ENCODE results near the gene ATP6V0D1.

The ATP6V0D1 gene

GRCh38 chr16:67441907-67442306 is 39.0 kb downstream of the ATP6V0D1 start:
- Histone ChIP-seq H3K27me3 (replicated peaks; ENCODE audit: control insufficient read depth, insufficient read depth, low read length) (no peaks in the 10 kb centered on the region), H3K4me1 (ENCODE audit: control insufficient read depth, insufficient read depth, low read length) (peaks cover 50% of the 10 kb centered on the region), H3K4me3 (ENCODE audit: low read length) (no peak overlapping the region), H3K36me3 (ENCODE audit: control insufficient read depth, insufficient read depth, low read length, severe bottlenecking) (peaks cover 44% of the 10 kb centered on the region), H3K9ac (ENCODE audit: low read length) (no peak overlapping the region), H3K9me3 (ENCODE audit: control insufficient read depth, low read length) (no peaks in the 10 kb centered on the region)
- peak; percentile 36 for DNase-seq (ENCODE audit: low read depth)

DNA sequence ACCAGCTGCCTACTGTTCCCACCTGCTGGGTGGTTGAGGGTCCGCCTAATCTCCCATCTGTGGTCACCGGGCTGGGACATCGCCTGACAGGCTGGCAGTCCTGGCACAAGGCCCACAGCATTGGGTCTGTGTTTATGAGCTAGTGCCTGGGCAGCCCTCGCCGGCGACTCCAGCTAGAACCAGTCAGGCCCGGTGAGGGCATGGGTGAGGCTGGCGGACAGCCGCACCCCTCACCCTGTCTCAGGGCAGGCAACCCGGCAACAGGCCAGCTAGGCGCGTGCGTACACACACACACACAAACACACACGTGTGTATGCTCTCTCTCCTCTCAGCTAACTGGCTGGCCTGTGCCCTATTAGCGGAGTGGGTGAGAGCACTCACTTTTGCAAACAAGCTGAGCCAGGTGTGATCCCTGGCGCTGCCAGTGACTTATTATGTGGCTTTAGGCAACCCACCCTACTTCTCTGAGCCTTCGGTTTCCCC is 39.6 kb downstream of the ATP6V0D1 start:
- Histone ChIP-seq H3K9ac (ENCODE audit: low read length) (no peak overlapping the region), H3K4me1 (ENCODE audit: control insufficient read depth, insufficient read depth, low read length) (peaks cover 44% of the 10 kb centered on the region), H3K27me3 (replicated peaks; ENCODE audit: control insufficient read depth, insufficient read depth, low read length) (no peaks in the 10 kb centered on the region), H3K4me3 (ENCODE audit: low read length) (no peak overlapping the region), H3K9me3 (ENCODE audit: control insufficient read depth, low read length) (no peaks in the 10 kb centered on the region), H3K36me3 (ENCODE audit: control insufficient read depth, insufficient read depth, low read length, severe bottlenecking) (peaks cover 49% of the 10 kb centered on the region)
- DNase-seq (ENCODE audit: low read depth), result no peak

DNA sequence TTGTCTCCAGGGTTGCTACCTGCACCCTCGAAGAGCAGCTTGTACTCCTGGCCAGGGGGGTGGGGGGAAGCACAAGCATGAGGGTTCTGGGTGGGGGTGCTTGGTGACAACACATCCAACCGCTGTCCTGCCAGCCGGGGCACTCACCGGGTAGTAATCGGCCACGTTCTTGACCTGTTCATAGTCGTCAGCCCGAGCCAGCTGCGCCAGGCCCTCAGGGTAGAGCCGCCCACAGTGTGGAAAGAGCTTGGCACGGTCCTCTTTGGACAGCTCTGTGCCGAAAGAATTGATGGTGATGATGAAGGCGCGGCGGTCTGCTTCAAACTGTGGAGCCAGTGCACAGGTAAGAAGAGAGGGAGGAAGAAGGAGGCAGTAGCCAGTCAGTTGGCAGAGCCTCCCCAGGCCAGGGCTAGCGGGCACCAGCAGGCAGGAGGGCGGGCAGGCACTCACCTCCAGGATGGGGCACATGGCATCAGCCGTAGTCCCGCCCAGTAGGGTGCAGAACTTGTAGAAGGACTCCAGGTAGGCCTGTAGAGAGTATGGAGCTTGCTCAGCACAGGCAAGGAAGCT is 42.0 kb downstream of the ATP6V0D1 start:
- Histone ChIP-seq H3K4me1 (ENCODE audit: control insufficient read depth, insufficient read depth, low read length) (peaks cover 20% of the 10 kb centered on the region), H3K36me3 (ENCODE audit: control insufficient read depth, insufficient read depth, low read length, severe bottlenecking) (peaks cover 53% of the 10 kb centered on the region), H3K9me3 (ENCODE audit: control insufficient read depth, low read length) (no peaks in the 10 kb centered on the region), H3K9ac (ENCODE audit: low read length) (no peak overlapping the region), H3K4me3 (ENCODE audit: low read length) (no peak overlapping the region), H3K27me3 (replicated peaks; ENCODE audit: control insufficient read depth, insufficient read depth, low read length) (no peaks in the 10 kb centered on the region)
- no peak for DNase-seq (ENCODE audit: low read depth)

- no peaks in the 10 kb centered on the region for H3K27me3 ChIP-seq (replicated peaks; ENCODE audit: control insufficient read depth, insufficient read depth, low read length)
- H3K9ac ChIP-seq (ENCODE audit: low read length), result no peak overlapping the region
- H3K4me3 ChIP-seq (ENCODE audit: low read length), result no peak overlapping the region
- no peaks in the 10 kb centered on the region for H3K9me3 ChIP-seq (ENCODE audit: control insufficient read depth, low read length)
- no peak for DNase-seq (ENCODE audit: low read depth)
- peaks cover 13% of the 10 kb centered on the region for H3K4me1 ChIP-seq (ENCODE audit: control insufficient read depth, insufficient read depth, low read length)
- peaks cover 53% of the 10 kb centered on the region for H3K36me3 ChIP-seq (ENCODE audit: control insufficient read depth, insufficient read depth, low read length, severe bottlenecking)
Observed at GRCh38 chr16:67438098-67438791, 42.7 kb downstream of the ATP6V0D1 start.

GRCh38 chr16:67437513-67437912 is 43.4 kb downstream of the ATP6V0D1 start:
- Histone ChIP-seq H3K36me3 (ENCODE audit: control insufficient read depth, insufficient read depth, low read length, severe bottlenecking) (peaks cover 49% of the 10 kb centered on the region), H3K4me3 (ENCODE audit: low read length) (no peak overlapping the region), H3K4me1 (ENCODE audit: control insufficient read depth, insufficient read depth, low read length) (peaks cover 6% of the 10 kb centered on the region), H3K9me3 (ENCODE audit: control insufficient read depth, low read length) (no peaks in the 10 kb centered on the region), H3K27me3 (replicated peaks; ENCODE audit: control insufficient read depth, insufficient read depth, low read length) (no peaks in the 10 kb centered on the region), H3K9ac (ENCODE audit: low read length) (no peak overlapping the region)
- DNase-seq (ENCODE audit: low read depth), result no peak

DNA sequence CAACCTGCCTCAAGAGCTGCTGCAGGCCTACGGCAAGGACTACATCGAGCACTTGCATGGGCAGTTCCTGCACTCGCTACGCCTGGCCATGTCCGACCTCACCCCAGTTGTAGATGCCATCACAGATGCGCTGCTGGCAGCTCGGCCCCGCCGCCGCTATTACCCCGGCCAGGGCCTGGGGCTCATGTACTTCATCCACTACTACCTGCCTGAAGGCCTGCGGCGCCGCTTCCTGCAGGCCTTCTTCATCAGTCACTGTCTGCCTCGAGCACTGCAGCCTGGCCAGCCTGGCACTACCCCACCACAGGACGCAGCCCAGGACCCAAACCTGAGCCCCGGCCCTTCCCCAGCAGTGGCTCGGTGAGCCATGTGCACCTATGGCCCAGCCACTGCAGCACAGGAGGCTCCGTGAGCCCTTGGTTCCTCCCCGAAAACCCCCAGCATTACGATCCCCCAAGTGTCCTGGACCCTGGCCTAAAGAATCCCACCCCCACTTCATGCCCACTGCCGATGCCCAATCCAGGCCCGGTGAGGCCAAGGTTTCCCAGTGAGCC is 44.2 kb downstream of the ATP6V0D1 start:
- Histone ChIP-seq H3K36me3 (ENCODE audit: control insufficient read depth, insufficient read depth, low read length, severe bottlenecking) (peaks cover 49% of the 10 kb centered on the region), H3K27me3 (replicated peaks; ENCODE audit: control insufficient read depth, insufficient read depth, low read length) (no peaks in the 10 kb centered on the region), H3K4me1 (ENCODE audit: control insufficient read depth, insufficient read depth, low read length) (peaks cover under 1% of the 10 kb centered on the region), H3K9ac (ENCODE audit: low read length) (no peak overlapping the region), H3K4me3 (ENCODE audit: low read length) (no peak overlapping the region), H3K9me3 (ENCODE audit: control insufficient read depth, low read length) (no peaks in the 10 kb centered on the region)
- no peak for DNase-seq (ENCODE audit: low read depth)

DNA sequence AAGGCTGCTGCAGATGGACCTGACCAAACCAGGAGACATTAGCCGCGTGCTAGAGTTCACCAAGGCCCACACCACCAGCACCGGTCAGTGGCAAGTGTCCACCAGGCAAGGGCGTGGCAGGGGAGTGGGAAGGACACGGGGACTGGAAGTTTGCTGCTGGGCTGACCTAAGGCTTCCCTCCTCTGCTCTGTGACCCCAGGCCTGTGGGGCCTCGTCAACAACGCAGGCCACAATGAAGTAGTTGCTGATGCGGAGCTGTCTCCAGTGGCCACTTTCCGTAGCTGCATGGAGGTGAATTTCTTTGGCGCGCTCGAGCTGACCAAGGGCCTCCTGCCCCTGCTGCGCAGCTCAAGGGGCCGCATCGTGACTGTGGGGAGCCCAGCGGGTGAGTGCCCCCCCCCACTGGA is 45.2 kb downstream of the ATP6V0D1 start:
- no peak overlapping the region for H3K9ac ChIP-seq (ENCODE audit: low read length)
- DNase-seq (ENCODE audit: low read depth), result no peak

DNA sequence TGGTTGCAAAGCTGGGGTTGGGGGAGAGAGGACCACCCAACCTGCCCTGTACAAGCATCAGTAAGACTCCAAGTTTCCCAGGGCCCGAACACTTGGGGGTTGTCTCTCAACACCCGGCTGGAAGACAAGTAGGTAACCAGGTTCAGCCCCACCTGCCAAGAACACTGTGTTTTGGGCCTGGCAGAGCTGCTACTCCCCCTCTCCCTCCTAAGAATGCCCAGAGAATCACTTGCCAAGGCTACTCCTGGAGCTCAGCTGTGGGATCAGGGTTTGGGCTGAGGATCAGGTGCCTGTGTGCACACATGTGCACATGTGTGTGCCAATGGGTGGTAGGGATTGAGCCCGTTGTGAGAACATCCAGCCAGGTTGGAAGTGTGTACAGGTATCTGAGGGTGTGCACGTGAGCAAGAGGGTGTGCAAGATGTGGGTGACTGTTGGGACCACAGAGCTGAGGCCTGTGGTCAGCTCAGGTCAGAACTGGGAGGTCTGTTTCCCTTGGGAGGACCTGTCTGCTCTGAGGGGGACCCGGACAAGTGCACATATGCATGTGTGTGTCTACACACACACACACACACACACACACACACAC is 47.7 kb downstream of the ATP6V0D1 start:
- Histone ChIP-seq H3K27me3 (replicated peaks; ENCODE audit: control insufficient read depth, insufficient read depth, low read length) (peaks cover 17% of the 10 kb centered on the region), H3K36me3 (ENCODE audit: control insufficient read depth, insufficient read depth, low read length, severe bottlenecking) (peaks cover 21% of the 10 kb centered on the region), H3K4me3 (ENCODE audit: low read length) (no peak overlapping the region), H3K9ac (ENCODE audit: low read length) (no peak overlapping the region), H3K4me1 (ENCODE audit: control insufficient read depth, insufficient read depth, low read length) (peaks cover 5% of the 10 kb centered on the region), H3K9me3 (ENCODE audit: control insufficient read depth, low read length) (no peaks in the 10 kb centered on the region)
- DNase-seq (ENCODE audit: low read depth), result no peak

More for the DNA sequence above, 45.2 kb downstream of the ATP6V0D1 start:
- no peaks in the 10 kb centered on the region for H3K9me3 ChIP-seq (ENCODE audit: control insufficient read depth, low read length)
- no peak overlapping the region for H3K4me3 ChIP-seq (ENCODE audit: low read length)
- H3K4me1 ChIP-seq (ENCODE audit: control insufficient read depth, insufficient read depth, low read length), result peaks cover 5% of the 10 kb centered on the region
- peaks cover 42% of the 10 kb centered on the region for H3K36me3 ChIP-seq (ENCODE audit: control insufficient read depth, insufficient read depth, low read length, severe bottlenecking)
- no peaks in the 10 kb centered on the region for H3K27me3 ChIP-seq (replicated peaks; ENCODE audit: control insufficient read depth, insufficient read depth, low read length)

DNA sequence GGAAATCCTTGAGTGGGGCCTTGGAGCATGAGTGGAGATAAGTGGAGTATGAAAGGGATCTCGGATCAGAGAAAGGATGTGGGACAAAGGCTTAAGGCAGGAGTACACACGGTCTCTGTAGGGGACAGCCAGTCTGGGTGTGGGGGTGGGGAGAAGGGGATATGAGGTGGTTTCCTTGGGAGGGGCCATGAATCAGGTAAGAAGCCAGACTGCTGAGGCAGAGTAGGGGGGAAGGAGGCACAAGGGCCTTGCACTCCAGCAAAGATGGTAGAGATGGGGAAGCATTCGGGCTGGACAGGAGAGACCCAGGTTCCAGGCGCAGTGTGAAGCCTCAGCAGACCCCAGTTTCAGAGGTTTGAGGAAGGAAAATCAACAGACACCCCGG is 48.5 kb downstream of the ATP6V0D1 start:
- no peak for DNase-seq (ENCODE audit: low read depth)
- peaks cover 9% of the 10 kb centered on the region for H3K4me1 ChIP-seq (ENCODE audit: control insufficient read depth, insufficient read depth, low read length)
- peaks cover 17% of the 10 kb centered on the region for H3K27me3 ChIP-seq (replicated peaks; ENCODE audit: control insufficient read depth, insufficient read depth, low read length)
- H3K9me3 ChIP-seq (ENCODE audit: control insufficient read depth, low read length), result no peaks in the 10 kb centered on the region
- H3K9ac ChIP-seq (ENCODE audit: low read length), result no peak overlapping the region
- H3K4me3 ChIP-seq (ENCODE audit: low read length), result no peak overlapping the region
- peaks cover 14% of the 10 kb centered on the region for H3K36me3 ChIP-seq (ENCODE audit: control insufficient read depth, insufficient read depth, low read length, severe bottlenecking)

DNA sequence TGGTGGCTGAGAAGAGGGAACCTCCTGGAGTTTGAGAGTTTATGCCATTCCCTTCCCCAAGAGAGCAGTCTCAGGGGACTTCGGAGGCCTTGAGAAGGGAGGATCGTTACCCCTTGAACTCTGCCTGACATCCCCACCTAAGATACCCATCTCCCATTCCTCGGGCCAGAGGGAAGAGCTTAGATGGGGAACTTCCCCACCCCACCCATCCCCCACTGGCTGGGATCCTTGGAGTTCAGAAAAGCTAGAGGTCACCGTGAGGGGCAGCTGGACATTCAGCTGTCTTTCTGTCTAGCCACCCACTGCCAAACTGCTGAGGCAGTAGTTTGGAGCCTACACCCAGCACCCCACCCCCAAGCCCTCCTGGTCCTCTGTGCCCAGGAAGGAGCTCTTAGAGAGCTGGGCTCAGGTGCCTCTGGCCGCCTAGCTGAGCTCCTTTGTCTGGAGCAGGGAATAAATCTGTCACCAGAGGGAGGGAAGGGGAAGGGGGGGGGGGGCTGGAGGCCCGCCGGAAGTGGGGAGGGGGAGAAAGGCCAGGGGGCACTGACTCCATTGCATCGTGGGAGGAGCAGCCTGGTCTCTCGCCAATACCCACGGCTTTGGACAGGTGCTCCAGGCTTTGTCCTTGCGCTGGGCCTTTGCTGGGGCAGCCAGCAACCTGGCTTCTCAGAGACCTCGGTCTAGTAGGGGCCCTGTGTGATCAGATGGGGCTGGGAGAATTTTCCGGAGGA is 49.0 kb downstream of the ATP6V0D1 start:
- peaks cover 17% of the 10 kb centered on the region for H3K27me3 ChIP-seq (replicated peaks; ENCODE audit: control insufficient read depth, insufficient read depth, low read length)
- DNase-seq (ENCODE audit: low read depth), result no peak
- H3K4me1 ChIP-seq (ENCODE audit: control insufficient read depth, insufficient read depth, low read length), result peaks cover 9% of the 10 kb centered on the region
- peaks cover 10% of the 10 kb centered on the region for H3K36me3 ChIP-seq (ENCODE audit: control insufficient read depth, insufficient read depth, low read length, severe bottlenecking)
- H3K9ac ChIP-seq (ENCODE audit: low read length), result no peak overlapping the region
- H3K4me3 ChIP-seq (ENCODE audit: low read length), result peak overlapping the region; percentile 70
- no peaks in the 10 kb centered on the region for H3K9me3 ChIP-seq (ENCODE audit: control insufficient read depth, low read length)

Data from adipocyte (in vitro differentiated cells).